ENCODE measurements around the gene CSNK1G1.

Gene CSNK1G1

GRCh38 chr15:64235552-64235951, 120.4 kb downstream of the CSNK1G1 start:
- peak; percentile 43 for DNase-seq (ENCODE audit: low read depth)
- TF ChIP-seq MYC (IDR thresholded peaks at IDR 0.05; ENCODE audit: low read depth, low read length): no peak
- TF ChIP-seq CTCF (IDR thresholded peaks at IDR 0.05; ENCODE audit: low read depth, low read length): no peak
- TF ChIP-seq POLR2A (IDR thresholded peaks at IDR 0.05; ENCODE audit: extremely low read depth, insufficient read length): no peak
- TF ChIP-seq, protein P1, sequence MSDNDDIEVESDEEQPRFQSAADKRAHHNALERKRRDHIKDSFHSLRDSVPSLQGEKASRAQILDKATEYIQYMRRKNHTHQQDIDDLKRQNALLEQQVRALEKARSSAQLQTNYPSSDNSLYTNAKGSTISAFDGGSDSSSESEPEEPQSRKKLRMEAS (IDR thresholded peaks at IDR 0.05; ENCODE audit: low read depth, low read length): no peak
- no peak overlapping the region for H3K4me3 ChIP-seq (ENCODE audit: low read depth, low read length)

GRCh38 chr15:64233299-64233698, 122.7 kb downstream of the CSNK1G1 start:
- TF ChIP-seq, protein P1 (IDR thresholded peaks at IDR 0.05; ENCODE audit: low read depth, low read length): no peak
- no peak for TF ChIP-seq CTCF (IDR thresholded peaks at IDR 0.05; ENCODE audit: low read depth, low read length)
- no peak for TF ChIP-seq POLR2A (IDR thresholded peaks at IDR 0.05; ENCODE audit: extremely low read depth, insufficient read length)
- TF ChIP-seq MYC (IDR thresholded peaks at IDR 0.05; ENCODE audit: low read depth, low read length): no peak
- DNase-seq (ENCODE audit: low read depth): no peak
- H3K4me3 ChIP-seq (ENCODE audit: low read depth, low read length): no peak overlapping the region

DNA sequence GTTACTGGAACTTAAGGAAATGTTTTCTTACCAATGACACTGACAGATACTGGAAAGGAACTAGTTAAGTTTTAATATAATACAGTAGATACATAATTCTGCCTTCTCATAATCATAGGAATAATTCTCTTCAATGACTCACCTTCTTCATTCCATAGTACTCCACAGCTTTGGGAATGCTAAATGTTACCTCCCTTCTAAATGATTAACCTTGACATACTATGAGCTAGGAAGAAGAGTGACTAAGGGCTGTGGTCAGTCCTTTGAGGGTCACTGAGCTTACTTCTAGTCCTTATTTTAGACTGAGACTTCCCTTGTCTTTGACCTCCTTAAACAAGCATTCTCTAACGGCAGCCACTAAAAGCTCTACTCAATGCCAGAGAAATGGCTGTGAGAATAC, 123.6 kb downstream of the CSNK1G1 start:
- no peak overlapping the region for H3K4me3 ChIP-seq (ENCODE audit: low read depth, low read length)
- no peak for DNase-seq (ENCODE audit: low read depth)
- TF ChIP-seq MYC (IDR thresholded peaks at IDR 0.05; ENCODE audit: low read depth, low read length): no peak
- TF ChIP-seq, protein P1 (IDR thresholded peaks at IDR 0.05; ENCODE audit: low read depth, low read length): no peak
- no peak for TF ChIP-seq CTCF (IDR thresholded peaks at IDR 0.05; ENCODE audit: low read depth, low read length)
- TF ChIP-seq POLR2A (IDR thresholded peaks at IDR 0.05; ENCODE audit: extremely low read depth, insufficient read length): no peak

DNA sequence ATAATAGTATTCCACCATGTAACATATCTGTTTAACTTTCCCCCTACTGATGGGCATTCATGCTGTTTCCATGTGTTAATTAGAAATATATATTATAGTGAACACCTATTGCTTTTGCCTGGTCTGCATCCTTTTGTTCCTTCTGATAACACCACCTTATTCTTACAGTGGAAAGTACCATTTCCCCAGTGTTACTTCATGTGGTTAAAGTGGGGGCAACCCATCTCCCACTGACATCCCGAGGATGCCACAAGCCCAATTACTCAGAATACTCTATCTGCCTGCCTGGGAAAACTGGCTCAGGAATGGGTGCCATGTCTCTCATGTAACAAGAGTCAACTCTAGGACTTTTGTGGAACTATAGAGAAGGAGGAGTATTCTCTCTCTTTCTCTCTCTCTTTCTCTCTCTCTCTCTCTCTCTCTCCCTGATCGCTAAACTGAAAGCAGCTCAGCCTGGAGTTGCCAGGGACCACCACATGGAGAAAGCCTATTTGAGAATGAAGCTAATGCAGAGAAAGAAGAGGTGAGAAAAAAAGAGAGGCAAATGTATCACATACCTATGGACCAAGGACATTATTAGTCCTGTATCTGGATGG, 126.7 kb downstream of the CSNK1G1 start:
- no peak for DNase-seq (ENCODE audit: low read depth)
- TF ChIP-seq CTCF (IDR thresholded peaks at IDR 0.05; ENCODE audit: low read depth, low read length): no peak
- TF ChIP-seq, protein P1 (IDR thresholded peaks at IDR 0.05; ENCODE audit: low read depth, low read length): no peak
- TF ChIP-seq MYC (IDR thresholded peaks at IDR 0.05; ENCODE audit: low read depth, low read length): no peak
- TF ChIP-seq POLR2A (IDR thresholded peaks at IDR 0.05; ENCODE audit: extremely low read depth, insufficient read length): no peak
- H3K4me3 ChIP-seq (ENCODE audit: low read depth, low read length): no peak overlapping the region

DNA sequence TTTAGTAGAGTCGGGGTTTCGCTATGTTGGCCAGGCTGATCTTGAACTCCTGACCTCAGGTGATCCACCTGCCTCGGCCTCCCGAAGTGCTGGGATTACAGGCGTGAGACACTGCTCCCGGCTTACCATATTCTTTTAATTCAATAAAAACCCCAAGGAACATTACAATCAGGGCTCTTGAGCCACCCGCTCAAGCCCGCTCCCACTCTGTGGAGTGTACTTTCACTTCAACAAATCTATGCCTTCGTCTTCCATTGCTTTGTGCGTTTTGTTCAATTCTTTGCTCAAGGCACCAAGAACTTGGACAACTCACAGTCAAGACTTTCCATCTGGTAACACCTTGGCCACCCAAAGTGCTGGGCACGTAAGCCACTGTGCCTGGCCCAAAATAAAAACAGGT, 130.2 kb downstream of the CSNK1G1 start:
- DNase-seq (ENCODE audit: low read depth): no peak
- H3K4me3 ChIP-seq (ENCODE audit: low read depth, low read length): no peak overlapping the region
- no peak for TF ChIP-seq MYC (IDR thresholded peaks at IDR 0.05; ENCODE audit: low read depth, low read length)
- TF ChIP-seq POLR2A (IDR thresholded peaks at IDR 0.05; ENCODE audit: extremely low read depth, insufficient read length): no peak
- TF ChIP-seq CTCF (IDR thresholded peaks at IDR 0.05; ENCODE audit: low read depth, low read length): no peak

GRCh38 chr15:64224511-64224910, 131.5 kb downstream of the CSNK1G1 start:
- no peak for DNase-seq (ENCODE audit: low read depth)
- H3K4me3 ChIP-seq (ENCODE audit: low read depth, low read length): no peak overlapping the region
- TF ChIP-seq CTCF (IDR thresholded peaks at IDR 0.05; ENCODE audit: low read depth, low read length) (no peak), POLR2A (IDR thresholded peaks at IDR 0.05; ENCODE audit: extremely low read depth, insufficient read length) (no peak)
- TF ChIP-seq, protein P1 (IDR thresholded peaks at IDR 0.05; ENCODE audit: low read depth, low read length): no peak

Measured in NB4 (cell line).